ENCODE measurements around the gene AHI1. TPM values are rescaled to one million over a fixed set of nuclear protein-coding genes. Genes with fewer than 3 reads are reported as not detected.

AHI1 gene
- total RNA-seq, 2 donors from 2014 or later: 18.0 to 37.9 TPM

GRCh38 chr6:135257631-135258405, 239.7 kb downstream of the AHI1 start:
- H3K9me3 ChIP-seq: no peaks in the 10 kb centered on the region
- H3K4me1 ChIP-seq (replicated peaks): no peaks in the 10 kb centered on the region
- no peak for DNase-seq (ENCODE audit: low spot score)
- no peaks in the 10 kb centered on the region for H3K36me3 ChIP-seq
- intact Hi-C loops (cut with DNase I): no loop called here
- no peaks in the 10 kb centered on the region for H3K27me3 ChIP-seq (replicated peaks; ENCODE audit: insufficient read depth)
- no peak overlapping the region for H3K4me3 ChIP-seq
- TF ChIP-seq POLR2A (IDR thresholded peaks at IDR 0.05) (no peak), POLR2AphosphoS5 (IDR thresholded peaks at IDR 0.05) (no peak), CTCF (IDR thresholded peaks at IDR 0.05) (no peak)
- H3K27ac ChIP-seq: no peak overlapping the region
- WGBS: 74% methylated on average over 2 of the region's 2 CpGs

DNA sequence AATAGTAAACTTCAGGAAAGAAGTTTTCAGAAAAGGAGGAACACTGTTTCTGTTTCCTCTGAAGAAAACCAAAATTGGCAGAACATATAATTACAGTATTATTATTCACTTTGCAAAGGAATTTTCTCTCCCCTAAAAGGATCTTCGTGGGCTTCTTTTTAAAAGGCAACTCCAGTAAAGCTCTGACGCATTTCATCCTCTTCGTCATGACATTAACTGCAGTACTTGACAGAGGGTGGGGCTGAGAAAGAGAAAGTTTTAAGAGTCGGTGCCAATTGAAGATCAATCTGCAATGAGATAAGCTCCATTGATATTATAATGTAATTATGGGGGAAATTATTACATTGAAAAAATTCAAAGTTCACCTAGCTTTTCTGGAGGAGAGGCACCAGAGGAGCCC, 240.7 kb downstream of the AHI1 start:
- TF ChIP-seq CTCF (IDR thresholded peaks at IDR 0.05) (no peak), POLR2A (IDR thresholded peaks at IDR 0.05) (no peak), POLR2AphosphoS5 (IDR thresholded peaks at IDR 0.05) (no peak)
- intact Hi-C loops (cut with DNase I): no loop called here
- H3K4me3 ChIP-seq: no peak overlapping the region
- WGBS: 52% methylated on average over 4 of the region's 4 CpGs
- H3K4me1 ChIP-seq (replicated peaks): no peaks in the 10 kb centered on the region
- H3K27me3 ChIP-seq (replicated peaks; ENCODE audit: insufficient read depth): no peaks in the 10 kb centered on the region
- DNase-seq (ENCODE audit: low spot score): no peak
- H3K27ac ChIP-seq: no peak overlapping the region
- H3K36me3 ChIP-seq: no peaks in the 10 kb centered on the region
- no peaks in the 10 kb centered on the region for H3K9me3 ChIP-seq

DNA sequence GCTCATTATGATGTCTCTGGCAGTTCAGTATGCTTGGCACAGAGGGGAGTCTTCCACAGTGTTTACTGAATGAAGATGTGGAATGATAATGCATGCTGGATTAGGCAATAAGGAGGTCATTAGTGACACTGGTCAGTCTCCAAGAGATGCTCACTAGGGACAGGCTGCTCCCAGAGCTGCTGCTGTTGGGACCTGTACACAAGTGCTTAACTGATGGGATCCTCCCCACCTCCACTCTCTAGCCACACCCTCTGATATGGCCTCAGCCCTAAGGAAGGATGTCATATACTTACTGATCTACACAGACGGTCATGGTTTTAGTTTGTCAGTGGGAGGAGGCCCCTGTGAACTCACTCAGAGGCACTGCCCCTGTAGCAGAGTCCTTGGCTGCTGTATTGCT, 243.1 kb downstream of the AHI1 start:
- Histone ChIP-seq H3K4me1 (replicated peaks) (no peaks in the 10 kb centered on the region), H3K9me3 (no peaks in the 10 kb centered on the region), H3K27ac (no peak overlapping the region), H3K4me3 (no peak overlapping the region), H3K36me3 (no peaks in the 10 kb centered on the region), H3K27me3 (replicated peaks; ENCODE audit: insufficient read depth) (no peaks in the 10 kb centered on the region)
- TF ChIP-seq POLR2A (IDR thresholded peaks at IDR 0.05) (no peak), CTCF (IDR thresholded peaks at IDR 0.05) (no peak), POLR2AphosphoS5 (IDR thresholded peaks at IDR 0.05) (no peak)
- intact Hi-C loops (cut with DNase I): no loop called here
- DNase-seq (ENCODE audit: low spot score): no peak
- WGBS: 50% methylated on average over 1 of the region's 1 CpG

DNA sequence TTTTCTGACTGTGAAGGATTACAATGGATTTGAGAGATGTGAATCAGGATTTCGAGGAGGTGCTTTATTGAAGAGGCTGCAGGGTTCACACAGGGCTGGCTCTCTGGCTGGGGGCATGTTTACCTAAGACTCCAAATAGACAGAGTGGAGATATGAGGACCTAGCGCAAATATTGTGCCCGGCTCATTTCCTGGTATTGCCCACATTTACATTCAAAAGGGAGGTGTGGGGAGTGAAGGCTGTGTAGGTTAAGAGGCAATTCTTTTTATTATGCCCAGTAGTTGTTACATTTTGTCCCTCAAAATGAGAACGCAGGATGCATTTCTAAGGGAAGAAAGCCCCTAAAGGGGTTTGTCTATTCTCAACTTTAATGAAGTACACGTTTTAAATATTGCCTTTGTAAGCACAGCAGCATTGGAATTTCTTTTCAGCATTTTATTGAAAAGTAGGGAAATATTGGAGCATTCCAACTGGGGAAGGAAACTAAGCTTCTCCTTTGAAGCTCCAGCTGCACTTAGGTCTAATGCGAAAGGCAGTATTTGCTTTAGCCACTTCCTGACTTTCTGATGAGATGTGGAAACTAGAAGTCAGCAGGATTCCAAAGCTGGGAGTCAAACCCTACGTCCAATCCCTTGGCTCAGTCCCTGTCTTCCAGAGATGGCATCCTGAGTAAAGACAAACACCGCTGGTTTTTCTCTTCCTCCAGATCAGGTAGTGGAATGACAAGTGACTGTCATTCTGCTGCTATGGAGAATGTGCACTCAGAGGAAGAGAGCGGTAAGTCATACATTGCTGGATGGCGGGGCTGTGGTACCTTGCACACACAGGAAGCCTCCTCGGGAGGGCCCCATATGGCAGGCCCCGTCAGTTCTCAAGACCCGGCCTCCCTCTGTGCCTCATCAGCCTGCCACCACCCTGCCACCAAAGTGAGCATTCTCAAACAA, 245.8 kb downstream of the AHI1 start:
- H3K27ac ChIP-seq: no peak overlapping the region
- no peak for DNase-seq (ENCODE audit: low spot score)
- H3K27me3 ChIP-seq (replicated peaks; ENCODE audit: insufficient read depth): no peaks in the 10 kb centered on the region
- no peaks in the 10 kb centered on the region for H3K4me1 ChIP-seq (replicated peaks)
- H3K36me3 ChIP-seq: no peaks in the 10 kb centered on the region
- H3K4me3 ChIP-seq: no peak overlapping the region
- 62% methylated on average over 13 of the region's 13 CpGs for WGBS
- intact Hi-C loops (cut with DNase I): no loop called here
- H3K9me3 ChIP-seq: no peaks in the 10 kb centered on the region
- TF ChIP-seq POLR2AphosphoS5 (IDR thresholded peaks at IDR 0.05) (no peak), POLR2A (IDR thresholded peaks at IDR 0.05) (no peak), CTCF (IDR thresholded peaks at IDR 0.05) (no peak)
